MG63 (cell line): ENCODE results near the gene HINT3. TPM values are rescaled to one million over a fixed set of nuclear protein-coding genes. Genes with fewer than 3 reads are reported as not detected.
A peak's percentile ranks its signal among the peaks of the same experiment; 100 is the strongest.

Experiments
- DNase-seq: peaks from one replicate; pipeline ENCODE4 v3.0.0-alpha.2; 2020
- H3K27me3 ChIP-seq: fragments of 250-450 bp; sonication (Bioruptor Pico); 2 replicates; pipeline ENCODE4 v1.5.1; 2020; ENCODE audit warnings: mild to moderate bottlenecking, moderate library complexity
- H3K36me3 ChIP-seq: fragments of 250-450 bp; sonication (Bioruptor Pico); 2 replicates; pipeline ENCODE4 v1.5.1; 2020; ENCODE audit warnings: mild to moderate bottlenecking, moderate library complexity
- H3K4me3 ChIP-seq: fragments of 250-450 bp; sonication (Bioruptor Pico); 2 replicates; pipeline ENCODE4 v1.5.1; 2020; ENCODE audit warnings: mild to moderate bottlenecking, moderate library complexity
- H3K9me3 ChIP-seq: fragments of 250-450 bp; sonication (Bioruptor Pico); 2 replicates; pipeline ENCODE4 v1.5.1; 2020; ENCODE audit warnings: mild to moderate bottlenecking, moderate library complexity
- total RNA-seq: library from RNA; depleted of rRNA; stranded (reverse); fragments of >200 nt; shearing (Covaris generic); gene quantifications from 2 replicates; pipeline ENCODE4 v1.2.3, GENCODE V29; 2014; ENCODE audit warnings: low replicate concordance

HINT3 gene
- total RNA-seq, 1 experiment from 2014 or later = 7.4 TPM

DNA sequence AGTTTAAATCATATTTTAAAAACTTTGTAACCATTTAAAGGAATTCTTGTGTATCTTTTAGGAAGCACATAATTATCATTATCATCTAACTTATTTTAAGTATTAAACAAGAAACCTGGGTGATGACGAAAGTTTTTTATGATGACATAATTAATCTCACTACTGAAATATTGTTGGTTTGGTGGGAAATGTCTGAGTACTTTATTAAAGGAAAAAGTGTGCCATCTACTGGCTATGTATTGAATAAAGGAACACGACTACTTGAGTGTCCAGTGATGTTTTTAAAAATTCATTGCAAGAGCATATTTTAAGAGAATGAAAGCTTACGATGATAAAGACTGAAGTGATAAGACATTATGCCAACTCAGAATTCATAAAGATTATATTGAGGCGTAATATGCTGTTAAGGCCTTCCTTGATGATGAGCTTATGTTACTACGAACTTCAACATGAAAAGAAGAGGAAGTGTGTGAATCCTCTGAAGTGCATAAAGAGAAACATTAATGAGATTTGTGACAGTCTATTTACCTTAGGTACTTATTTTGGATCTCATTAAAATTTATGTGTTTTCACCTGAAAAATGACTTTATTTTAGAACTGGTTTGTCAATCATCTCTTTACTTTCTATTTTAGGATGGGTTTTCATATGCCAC, 17.8 kb downstream of the HINT3 start:
- Histone ChIP-seq H3K27me3 (no peaks in the 10 kb centered on the region), H3K4me3 (no peak overlapping the region), H3K9me3 (no peaks in the 10 kb centered on the region), H3K36me3 (no peaks in the 10 kb centered on the region)
- DNase-seq = no peak

DNA sequence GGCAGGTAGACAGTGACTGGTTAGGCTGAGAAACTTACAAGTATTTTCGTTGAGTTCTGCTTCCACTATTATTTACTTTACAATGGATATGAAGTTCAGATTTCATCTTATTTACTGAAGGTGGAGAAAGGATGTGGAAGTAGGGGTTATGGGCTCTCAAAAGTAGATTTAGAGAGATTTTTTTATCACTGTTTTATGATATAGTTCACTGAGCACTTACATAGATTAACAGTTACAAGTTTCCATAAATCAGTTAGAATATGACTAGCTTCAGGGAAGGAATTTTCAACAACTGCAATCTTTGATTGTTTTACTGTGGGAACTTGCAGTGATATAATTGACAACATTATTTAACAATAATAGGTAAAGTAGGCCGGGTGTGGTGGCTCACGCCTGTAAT, 22.5 kb downstream of the HINT3 start:
- DNase-seq = no peak
- Histone ChIP-seq H3K9me3 (no peaks in the 10 kb centered on the region), H3K4me3 (no peak overlapping the region), H3K27me3 (no peaks in the 10 kb centered on the region), H3K36me3 (no peaks in the 10 kb centered on the region)

DNA sequence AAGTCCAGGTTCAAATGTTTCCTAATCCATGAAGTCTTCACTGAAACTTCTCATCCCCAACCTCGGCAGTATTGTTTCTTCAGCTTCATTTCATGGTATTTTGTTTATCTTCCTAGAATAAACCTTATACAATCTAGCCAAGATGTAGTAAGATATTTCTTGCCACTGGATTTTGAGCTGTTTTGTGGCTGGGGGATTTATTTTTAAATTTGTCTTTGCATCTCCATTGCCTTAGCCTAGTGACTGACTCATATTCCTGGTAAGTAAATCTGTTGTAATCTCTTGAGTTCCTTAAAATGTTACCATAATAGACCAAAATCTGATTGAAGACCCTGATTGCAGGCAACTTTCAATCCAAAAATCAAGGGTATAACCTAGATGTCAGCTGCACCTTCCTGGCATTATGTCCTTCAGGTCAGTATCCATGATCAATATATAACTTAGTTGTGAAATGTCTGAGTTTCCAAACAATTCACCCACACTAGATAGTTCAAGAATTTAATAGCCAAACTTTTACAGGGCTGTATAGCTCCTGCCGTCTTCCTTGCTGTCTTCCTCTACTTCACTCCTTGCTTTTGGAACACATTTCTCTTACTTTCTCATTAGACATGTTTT, 25.1 kb downstream of the HINT3 start:
- no peak for DNase-seq
- no peak overlapping the region for H3K4me3 ChIP-seq
- no peaks in the 10 kb centered on the region for H3K36me3 ChIP-seq

DNA sequence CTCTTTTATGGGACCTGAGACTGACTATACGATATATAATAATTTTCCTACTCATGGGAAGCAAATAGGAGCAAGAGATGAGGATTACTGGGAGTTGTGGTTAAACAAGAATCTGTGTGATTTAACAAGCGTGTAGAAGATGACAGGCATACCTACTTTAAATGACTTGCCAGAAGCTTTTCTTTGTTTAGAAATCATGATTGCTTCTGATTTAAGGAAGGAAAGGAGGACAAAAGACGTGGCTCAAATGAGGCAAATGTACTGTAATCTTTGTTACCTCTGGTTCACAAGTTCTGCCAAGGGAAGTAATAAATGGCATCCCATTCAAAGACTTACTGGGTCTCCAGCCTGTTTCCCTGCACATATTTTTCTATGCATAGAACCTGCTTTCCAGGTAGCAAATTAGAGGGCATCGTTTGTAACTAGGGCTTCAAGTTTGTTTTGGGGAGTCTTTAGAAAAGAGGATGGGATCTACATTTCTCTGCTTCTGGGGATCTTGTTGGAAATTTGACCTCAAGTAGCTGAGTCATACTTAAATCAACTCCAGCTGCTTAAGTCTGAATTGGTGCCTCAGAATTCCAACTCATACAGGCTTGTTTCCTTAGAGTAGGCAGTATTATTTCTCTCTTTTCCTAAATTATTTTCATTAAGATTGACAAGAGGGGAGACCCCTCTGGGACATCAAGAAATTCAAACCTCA, 26.8 kb downstream of the HINT3 start:
- no peaks in the 10 kb centered on the region for H3K36me3 ChIP-seq
- H3K27me3 ChIP-seq = no peaks in the 10 kb centered on the region
- DNase-seq = no peak
- no peaks in the 10 kb centered on the region for H3K9me3 ChIP-seq
- H3K4me3 ChIP-seq = no peak overlapping the region

More for the DNA sequence above, 25.1 kb downstream of the HINT3 start:
- Histone ChIP-seq H3K9me3 (no peaks in the 10 kb centered on the region), H3K27me3 (no peaks in the 10 kb centered on the region)

DNA sequence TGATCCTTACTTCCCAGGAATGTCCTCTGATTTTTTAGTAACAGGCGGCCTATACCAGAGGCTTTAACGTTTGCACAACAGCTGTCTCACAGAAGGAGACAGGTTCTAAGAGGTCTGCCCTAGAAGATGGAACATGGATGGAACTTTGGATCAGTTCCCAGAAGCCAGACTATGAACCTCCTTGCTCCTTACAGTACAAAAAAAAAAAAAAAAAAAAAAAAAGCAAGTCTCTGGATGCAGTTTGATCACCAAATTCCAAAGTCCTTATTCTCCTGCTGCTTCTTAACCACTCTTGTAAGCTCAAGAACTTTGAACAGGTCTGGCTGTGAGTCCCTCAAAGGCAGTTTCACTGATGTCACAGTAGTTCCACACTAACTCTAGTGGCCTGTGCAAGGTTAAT, 27.7 kb downstream of the HINT3 start:
- Histone ChIP-seq H3K36me3 (no peaks in the 10 kb centered on the region), H3K9me3 (no peaks in the 10 kb centered on the region), H3K4me3 (no peak overlapping the region), H3K27me3 (no peaks in the 10 kb centered on the region)
- no peak for DNase-seq

DNA sequence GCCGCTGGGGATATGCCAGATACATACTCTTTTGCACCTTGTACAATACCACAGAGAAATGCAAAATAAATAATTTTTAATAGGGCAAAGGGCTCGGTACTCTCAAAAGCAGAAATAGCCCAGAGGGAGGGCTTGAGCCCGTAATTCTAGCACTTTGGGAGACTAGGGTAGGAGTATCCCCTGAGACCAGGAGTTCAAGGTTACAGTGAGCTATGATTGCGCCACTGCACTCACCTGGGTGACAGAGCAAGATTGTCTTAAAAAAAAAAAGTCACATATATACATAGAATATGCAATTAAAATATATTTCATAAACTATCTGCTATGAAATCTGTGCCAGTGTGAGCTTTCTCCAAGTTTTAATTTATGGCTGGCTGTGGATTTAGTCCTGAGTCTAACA, 29.0 kb downstream of the HINT3 start:
- H3K9me3 ChIP-seq = no peaks in the 10 kb centered on the region
- H3K27me3 ChIP-seq = no peaks in the 10 kb centered on the region
- no peak for DNase-seq
- peak overlapping the region; percentile 87 for H3K4me3 ChIP-seq
- H3K36me3 ChIP-seq = no peaks in the 10 kb centered on the region

DNA sequence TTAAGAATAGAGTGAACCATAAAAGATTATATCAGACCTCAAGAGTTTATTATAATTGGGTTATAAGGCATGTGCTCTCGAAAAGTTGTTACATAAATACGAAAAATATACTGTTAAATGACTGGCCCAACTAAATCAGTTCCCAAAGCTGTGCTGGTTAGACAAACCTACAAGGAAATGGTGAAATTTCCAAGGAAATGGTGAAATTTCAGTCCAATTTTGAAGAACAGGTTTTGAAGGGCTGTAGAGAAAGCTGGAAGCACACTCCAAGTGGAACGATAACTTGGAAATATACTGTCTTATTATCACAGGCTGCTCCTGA, 29.4 kb downstream of the HINT3 start:
- Histone ChIP-seq H3K27me3 (no peaks in the 10 kb centered on the region), H3K4me3 (peak overlapping the region; percentile 87), H3K36me3 (no peaks in the 10 kb centered on the region), H3K9me3 (no peaks in the 10 kb centered on the region)
- no peak for DNase-seq

DNA sequence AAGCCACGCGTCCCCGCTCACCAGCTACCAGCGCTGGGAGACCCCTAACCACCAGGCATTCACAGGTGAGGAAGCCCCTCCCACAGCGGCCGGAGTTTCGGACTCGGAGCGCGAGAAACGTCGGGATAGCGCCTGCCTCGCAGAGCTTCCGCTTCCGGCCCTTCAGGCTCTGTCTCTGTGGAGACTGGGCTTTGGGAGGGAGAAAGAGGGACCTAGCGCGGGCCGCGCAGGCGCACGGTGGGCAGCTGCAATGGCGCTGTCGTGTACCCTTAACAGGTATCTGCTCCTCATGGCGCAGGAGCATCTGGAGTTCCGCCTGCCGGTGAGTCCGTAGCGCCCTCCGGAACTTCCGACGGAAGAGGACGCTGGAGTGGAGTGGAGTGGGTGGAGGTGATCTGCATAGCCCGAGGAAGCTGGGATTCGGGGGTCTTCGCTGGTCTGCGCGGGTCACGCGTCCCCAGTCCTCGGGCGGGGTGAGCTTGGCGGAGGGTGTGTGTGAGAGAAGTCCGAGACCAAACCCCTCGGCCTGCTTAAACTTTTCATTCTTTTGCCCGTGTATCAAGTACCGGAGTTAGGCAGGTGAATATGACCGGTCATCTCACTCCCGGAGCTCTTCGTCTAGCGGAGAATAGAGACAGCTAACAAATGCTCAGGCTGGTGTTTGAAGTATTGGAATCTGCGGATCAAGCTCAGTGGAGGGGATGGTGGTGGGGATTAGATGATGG, 29.9 kb downstream of the HINT3 start, which contains the start of gene TRMT11:
Gene TRMT11, plus strand, starts transcription at position 240 of the 725 bp plus-strand sequence. Its CDS starts 11 bp downstream, at position 251.
- peak; percentile 85 for DNase-seq
- no peaks in the 10 kb centered on the region for H3K9me3 ChIP-seq
- no peaks in the 10 kb centered on the region for H3K27me3 ChIP-seq
- no peaks in the 10 kb centered on the region for H3K36me3 ChIP-seq
- peak within 1 kb of the TSS; percentile 87 for H3K4me3 ChIP-seq

DNA sequence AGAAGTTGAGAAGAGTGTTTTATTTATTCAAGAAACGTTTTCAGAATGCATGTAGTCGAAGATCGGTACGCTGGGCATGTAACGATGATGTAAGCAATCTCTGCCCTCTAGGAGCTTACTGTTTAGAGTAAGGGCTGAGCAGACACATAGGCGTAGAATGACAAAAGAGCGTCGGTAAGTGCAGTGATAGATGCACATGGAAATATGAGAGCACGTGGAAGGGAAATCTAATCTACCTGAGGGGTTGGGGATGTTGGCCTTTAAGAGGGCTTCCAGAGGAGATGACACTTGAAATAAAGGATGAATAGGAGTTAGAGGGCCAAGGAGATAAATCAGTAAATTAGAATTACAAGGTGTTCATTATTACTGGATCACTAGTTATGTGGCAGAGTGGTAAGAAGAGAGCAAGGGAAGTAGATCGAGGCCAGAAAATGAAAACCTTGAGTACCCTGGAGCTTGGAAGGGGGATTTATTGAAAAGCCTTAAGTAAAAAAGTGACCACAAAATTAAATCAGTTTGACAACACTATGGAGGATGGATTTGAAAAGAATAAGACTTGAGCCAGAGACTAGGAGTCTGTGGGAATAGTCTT, 30.6 kb downstream of the HINT3 start:
- Histone ChIP-seq H3K9me3 (no peaks in the 10 kb centered on the region), H3K27me3 (no peaks in the 10 kb centered on the region), H3K4me3 (peak overlapping the region; percentile 87), H3K36me3 (no peaks in the 10 kb centered on the region)
- DNase-seq = no peak

DNA sequence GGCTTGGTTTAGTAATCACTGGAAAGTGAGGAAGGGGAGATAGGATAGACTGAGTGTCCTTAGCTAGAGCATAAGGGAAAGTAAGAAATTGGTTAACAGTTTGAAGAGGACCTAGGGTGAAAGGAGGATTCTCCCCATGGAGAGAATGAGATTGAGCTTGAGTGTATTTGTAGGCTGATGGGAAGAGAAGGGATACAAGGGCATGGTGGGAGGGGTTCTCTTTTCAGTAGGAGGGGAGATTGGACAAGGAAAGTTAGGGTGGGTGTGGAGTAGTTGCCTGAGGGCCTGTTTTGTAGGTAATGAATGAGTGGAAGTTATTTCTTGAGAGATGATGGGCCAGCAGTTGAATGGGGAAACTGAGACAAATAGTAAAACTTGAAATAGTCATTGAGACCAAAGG, 31.7 kb downstream of the HINT3 start:
- Histone ChIP-seq H3K9me3 (no peaks in the 10 kb centered on the region), H3K4me3 (no peak overlapping the region), H3K36me3 (no peaks in the 10 kb centered on the region), H3K27me3 (no peaks in the 10 kb centered on the region)
- DNase-seq = no peak

DNA sequence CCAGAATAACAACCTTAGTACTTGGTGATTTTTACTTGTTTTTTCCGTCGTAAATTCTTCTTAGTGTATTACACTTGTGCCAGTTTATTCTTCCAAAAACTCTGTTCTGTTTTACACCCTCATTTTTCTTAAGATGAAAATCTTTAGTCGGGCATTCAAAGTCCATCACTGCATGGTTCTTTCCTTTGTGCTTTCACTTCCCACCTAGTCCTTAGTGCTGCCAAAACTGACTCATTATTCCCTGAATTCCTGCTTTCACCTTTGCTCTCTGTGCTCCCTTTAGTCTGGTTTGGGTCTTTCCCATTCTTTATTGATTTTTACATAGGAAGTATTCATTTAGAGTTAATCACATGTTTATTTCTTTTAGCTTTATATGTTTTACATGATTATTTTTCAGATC, 33.1 kb downstream of the HINT3 start:
- H3K4me3 ChIP-seq = no peak overlapping the region
- DNase-seq = no peak
- H3K27me3 ChIP-seq = no peaks in the 10 kb centered on the region
- H3K36me3 ChIP-seq = 0 out of 2 replicates have a peak, but pooled peaks cover 4% of the 10 kb centered on the region
- no peaks in the 10 kb centered on the region for H3K9me3 ChIP-seq

DNA sequence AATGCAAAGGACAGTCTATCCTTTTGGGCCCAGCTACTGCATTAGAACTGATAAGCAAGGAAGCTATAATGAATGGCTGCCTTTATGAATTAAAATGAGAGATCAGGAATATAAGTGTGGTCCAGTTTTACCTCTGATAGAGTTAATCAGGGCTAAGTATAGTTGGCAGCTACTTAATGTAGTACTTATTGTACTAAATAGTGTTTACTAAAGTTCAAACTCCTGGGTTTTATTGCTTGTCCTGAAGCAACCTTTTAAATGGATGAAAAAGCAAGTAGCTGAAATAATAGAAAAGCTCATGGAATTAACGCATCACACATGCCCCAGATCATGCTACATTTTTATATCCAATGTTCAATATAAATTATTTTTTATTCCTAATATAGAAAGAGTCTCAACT, 35.1 kb downstream of the HINT3 start:
- DNase-seq = no peak
- Histone ChIP-seq H3K4me3 (no peak overlapping the region), H3K9me3 (no peaks in the 10 kb centered on the region), H3K36me3 (0 out of 2 replicates have a peak, but pooled peaks cover 4% of the 10 kb centered on the region), H3K27me3 (no peaks in the 10 kb centered on the region)

DNA sequence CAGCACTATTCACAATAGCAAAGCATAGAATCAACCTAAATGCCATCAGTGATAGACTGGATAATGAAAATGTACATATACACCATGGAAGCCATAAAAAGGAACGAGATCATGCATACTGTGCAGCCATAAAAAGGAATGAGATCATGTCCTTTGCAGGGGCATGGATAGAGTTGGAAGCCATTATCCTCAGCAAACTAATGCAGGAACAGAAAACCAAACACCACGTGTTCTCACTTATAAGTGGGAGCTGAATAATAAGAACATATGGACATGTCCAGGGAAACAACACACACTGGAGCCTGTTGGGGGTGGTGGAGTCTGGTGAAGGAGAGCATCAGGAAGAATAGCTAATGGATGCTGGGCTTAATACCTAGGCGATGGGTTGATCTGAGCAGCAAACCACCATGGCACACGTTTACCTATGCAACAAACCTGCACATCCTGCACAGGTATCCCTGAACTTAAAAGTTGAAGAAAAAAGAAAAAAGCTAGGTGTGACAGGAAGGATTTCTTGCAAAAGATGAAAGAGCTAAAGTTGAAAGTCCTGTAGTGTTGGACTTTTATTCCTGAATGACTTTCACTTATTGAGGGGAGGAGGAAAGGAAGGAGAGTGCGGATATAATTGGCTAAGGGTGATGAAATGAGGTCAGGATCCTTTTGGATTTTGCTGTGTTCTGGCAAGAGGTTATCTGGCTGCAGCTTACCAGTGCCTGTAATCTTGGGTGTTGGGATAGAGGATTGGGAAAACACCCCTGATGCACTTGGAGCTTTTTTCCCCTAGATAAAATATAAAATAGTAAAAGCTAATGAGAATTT, 38.3 kb downstream of the HINT3 start:
- no peaks in the 10 kb centered on the region for H3K27me3 ChIP-seq
- peaks cover 25% of the 10 kb centered on the region for H3K36me3 ChIP-seq
- no peaks in the 10 kb centered on the region for H3K9me3 ChIP-seq
- DNase-seq = no peak
- H3K4me3 ChIP-seq = no peak overlapping the region

DNA sequence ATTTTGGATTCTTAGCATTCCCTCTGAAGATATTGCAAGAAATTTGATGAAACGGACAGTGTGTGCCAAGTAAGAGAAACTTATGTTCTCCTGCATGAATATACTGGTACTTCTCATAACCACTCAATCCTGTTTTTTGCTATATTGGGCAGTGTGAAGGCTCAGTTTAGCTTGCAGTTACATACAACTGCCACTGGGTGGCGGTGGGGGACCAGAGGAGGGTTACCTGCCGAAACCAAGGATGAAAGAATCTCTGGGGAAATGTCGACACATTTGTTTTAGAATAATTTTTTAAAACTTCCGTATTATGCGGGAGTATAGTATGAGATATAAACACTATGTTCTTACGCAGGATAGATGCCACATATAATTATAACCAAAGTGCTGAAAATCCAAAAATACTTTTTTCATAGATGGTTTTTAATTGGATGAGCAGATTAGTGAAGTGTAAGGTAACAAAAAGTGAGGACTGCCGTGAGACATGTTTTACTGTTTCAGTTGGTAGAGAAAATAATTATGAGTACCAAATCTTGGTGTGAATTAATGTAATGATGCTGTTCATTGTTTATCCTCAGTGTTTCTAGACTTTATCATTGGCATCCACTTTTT, 39.5 kb downstream of the HINT3 start:
- Histone ChIP-seq H3K9me3 (no peaks in the 10 kb centered on the region), H3K27me3 (no peaks in the 10 kb centered on the region), H3K4me3 (no peak overlapping the region), H3K36me3 (peaks cover 26% of the 10 kb centered on the region)
- peak; percentile 30 for DNase-seq

DNA sequence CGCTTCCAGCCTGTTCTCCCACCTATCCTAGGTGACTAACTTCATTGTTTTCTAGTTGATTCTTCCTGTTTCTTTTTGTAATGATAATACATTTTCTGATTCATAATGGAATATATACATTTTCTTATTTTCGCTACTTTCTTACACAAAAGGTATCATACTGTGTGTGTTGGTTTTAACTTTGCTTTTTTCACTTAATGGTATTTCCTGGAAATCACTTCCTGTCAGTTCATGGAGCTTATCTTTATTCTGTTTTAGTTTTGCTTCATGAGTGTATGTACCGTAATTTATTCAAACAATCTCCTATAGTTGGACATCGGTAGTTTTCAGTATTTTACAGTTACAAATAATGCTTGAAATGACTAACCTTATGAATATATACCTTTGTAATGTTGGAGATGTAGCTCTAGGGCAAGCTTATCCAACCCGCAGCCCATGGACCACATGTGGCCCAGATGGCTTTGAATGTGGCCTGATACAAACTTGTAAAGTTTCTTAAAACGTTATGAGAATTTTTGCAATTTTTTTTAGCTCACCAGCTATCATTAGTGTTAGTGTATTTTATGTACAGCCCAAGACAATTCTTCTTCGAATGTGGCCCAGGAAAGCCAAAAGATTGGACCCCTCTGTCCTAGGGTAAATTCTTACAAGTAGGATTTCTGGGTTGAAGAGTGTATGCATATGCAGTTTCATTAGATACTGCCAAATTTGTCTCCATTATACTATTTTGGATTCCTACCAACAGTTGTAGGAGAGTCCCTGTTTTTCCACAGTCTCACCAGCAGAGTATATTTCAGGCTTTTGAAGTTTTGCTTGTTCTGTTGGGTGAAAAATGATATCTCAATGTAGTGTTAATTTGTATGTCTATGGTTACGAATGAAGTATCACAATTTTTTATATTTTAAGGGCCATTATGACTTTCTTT, 46.4 kb downstream of the HINT3 start:
- no peak for DNase-seq
- peaks cover 32% of the 10 kb centered on the region for H3K36me3 ChIP-seq
- H3K4me3 ChIP-seq = no peak overlapping the region

More for the DNA sequence above, 46.4 kb downstream of the HINT3 start:
- Histone ChIP-seq H3K9me3 (no peaks in the 10 kb centered on the region), H3K27me3 (no peaks in the 10 kb centered on the region)
